Measurements from ENCODE around the gene DHRS4L2.
"Not testable (repeated sequence)": the region's sequence is repeated elsewhere in the genome, so short reads cannot be mapped to it uniquely, and the experiment has no call there.

DHRS4L2 gene

DNA sequence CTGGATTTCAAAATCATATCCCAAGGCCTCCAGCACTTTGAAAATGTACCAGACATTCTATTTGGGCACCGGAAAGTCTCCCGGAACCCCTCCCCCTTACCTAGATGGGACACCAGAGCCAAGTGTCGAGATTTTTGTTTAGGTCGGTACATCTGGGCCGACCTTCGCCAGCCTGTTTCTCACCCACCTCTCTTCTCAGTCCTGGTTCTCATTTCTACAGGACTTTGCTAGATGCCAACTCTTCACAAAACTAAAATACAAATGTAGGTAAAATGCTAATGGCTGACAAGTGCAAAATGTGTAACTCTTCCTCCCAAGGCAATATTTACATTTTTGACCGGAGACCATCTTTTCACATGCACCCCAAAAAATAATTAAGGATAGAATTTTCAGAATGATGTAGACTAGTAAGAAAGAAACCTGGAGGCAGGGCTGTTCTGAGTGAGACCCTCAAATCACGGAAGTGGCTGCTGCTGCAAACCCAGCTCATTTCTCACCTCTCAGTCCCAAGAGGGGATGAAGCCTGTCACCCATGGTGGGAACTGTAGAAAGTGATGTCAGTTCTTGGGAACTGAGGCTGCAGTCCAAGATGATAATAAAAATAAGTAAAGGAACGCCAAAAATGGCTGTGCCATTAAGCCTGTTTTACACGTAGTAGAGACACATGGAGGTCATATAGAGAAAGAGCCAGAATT is 48.4 kb downstream of the DHRS4L2 start:
- peak overlapping the region; percentile 72 for H3K27ac ChIP-seq
- TF ChIP-seq, protein P1, sequence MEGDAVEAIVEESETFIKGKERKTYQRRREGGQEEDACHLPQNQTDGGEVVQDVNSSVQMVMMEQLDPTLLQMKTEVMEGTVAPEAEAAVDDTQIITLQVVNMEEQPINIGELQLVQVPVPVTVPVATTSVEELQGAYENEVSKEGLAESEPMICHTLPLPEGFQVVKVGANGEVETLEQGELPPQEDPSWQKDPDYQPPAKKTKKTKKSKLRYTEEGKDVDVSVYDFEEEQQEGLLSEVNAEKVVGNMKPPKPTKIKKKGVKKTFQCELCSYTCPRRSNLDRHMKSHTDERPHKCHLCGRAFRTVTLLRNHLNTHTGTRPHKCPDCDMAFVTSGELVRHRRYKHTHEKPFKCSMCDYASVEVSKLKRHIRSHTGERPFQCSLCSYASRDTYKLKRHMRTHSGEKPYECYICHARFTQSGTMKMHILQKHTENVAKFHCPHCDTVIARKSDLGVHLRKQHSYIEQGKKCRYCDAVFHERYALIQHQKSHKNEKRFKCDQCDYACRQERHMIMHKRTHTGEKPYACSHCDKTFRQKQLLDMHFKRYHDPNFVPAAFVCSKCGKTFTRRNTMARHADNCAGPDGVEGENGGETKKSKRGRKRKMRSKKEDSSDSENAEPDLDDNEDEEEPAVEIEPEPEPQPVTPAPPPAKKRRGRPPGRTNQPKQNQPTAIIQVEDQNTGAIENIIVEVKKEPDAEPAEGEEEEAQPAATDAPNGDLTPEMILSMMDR (conservative IDR thresholded peaks at IDR 0.05) = peak; percentile 35

DNA sequence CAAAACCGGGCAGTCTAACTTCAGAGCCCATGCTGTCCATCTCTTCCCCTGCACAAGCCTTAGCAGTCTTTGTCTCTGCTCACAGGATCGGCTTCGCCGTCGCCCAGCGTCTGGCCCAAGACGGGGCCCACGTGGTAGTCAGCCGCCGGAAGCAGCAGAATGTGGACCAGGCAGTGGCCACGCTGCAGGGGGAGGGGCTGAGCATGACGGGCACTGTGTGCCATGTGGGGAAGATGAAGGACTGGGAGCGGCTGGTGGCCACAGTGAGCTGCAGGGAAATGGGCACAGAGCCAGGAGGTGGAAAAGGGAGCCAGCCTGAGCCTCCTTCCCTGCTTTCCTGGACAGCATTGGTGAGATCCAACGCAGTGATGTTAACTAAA is 48.9 kb downstream of the DHRS4L2 start:
- TF ChIP-seq ZFX (IDR thresholded peaks at IDR 0.05) = no peak
- TF ChIP-seq, protein P1 (conservative IDR thresholded peaks at IDR 0.05) = no peak
- no peak overlapping the region for H3K27ac ChIP-seq

DNA sequence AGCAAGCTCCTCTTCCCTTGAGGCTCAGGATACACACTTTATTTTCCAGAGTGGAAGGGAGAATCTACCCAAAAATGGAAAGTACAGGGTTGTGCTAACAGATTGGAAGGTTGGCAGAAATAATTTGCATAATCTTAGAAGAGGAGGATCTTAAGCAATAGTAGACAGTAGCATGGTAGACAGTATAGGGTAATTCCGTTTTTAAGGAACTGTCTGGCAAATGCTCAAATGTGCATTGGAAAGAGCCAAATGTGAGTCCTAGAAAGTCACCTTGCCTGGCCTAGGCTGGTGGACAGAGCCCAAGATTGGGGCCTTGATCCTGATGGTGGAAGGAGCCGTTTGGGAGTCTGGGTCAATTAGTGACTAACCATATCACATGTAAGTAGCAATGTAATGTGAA is 50.0 kb downstream of the DHRS4L2 start:
- TF ChIP-seq, protein P1 (conservative IDR thresholded peaks at IDR 0.05) = no peak
- TF ChIP-seq ZFX (IDR thresholded peaks at IDR 0.05) = no peak
- no peak overlapping the region for H3K27ac ChIP-seq

DNA sequence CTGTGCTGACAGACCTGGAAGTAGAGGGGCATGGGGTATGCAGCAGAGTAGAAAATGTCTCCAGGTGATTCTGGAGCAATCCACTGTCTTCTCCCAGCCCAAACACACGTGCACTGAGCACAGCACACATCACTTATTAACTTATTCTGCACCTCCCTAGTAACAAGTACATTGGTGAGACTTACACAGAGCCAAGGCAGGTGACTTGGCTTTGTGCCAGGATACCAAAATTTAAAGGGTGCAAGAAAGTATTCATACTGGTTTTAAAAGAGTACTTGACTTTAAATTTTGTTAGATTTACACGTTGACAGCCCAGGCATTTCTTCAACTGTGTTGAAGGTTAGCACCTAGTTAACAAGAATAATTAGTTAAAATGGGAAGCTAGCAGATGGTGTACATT is 52.0 kb downstream of the DHRS4L2 start:
- TF ChIP-seq ZFX (IDR thresholded peaks at IDR 0.05) = no peak
- TF ChIP-seq, protein P1 (conservative IDR thresholded peaks at IDR 0.05) = no peak
- H3K27ac ChIP-seq = no peak overlapping the region

DNA sequence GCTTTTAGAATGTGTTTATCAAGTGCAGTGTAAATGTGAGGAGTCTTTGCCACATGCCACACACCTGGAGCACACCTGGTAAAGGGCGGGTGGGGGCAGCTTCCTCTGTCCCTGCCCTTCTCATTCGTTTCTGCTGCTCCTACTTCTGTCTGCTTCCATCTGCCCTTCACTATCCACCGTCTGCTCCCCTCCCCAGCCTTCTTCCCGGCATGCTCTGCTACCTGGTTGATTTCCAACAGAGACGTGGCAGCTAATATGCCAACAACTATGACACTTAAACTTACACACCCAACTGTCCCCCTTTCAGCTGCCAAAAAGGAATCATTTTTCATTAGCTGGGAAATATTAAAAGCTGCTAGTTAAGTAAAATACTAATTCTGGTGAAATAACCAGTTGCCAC is 54.0 kb downstream of the DHRS4L2 start:
- TF ChIP-seq, protein P1 (conservative IDR thresholded peaks at IDR 0.05) = no peak
- no peak for TF ChIP-seq ZFX (IDR thresholded peaks at IDR 0.05)

DNA sequence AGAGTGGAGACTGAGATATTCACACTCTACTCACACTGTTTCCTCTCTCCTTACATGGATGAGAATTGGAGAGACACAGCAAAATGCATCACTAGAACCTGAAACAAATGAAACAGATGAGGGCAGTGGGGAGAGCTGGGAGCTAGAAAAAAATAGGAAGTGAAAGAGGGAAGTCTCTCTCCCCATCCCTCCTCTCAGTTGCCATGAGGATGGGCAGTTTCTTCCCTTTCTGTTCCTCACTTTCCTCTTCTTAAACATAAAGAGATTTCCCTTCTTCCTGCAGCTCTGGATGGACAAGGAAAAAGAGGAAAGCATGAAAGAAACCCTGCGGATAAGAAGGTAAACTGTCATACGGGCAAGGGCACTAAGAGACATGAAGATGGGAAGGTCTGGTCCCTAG is 60.3 kb downstream of the DHRS4L2 start:
- H3K27ac ChIP-seq = not testable (repeated sequence)

More for the DNA sequence above, 54.0 kb downstream of the DHRS4L2 start:
- H3K27ac ChIP-seq = no peak overlapping the region

DNA sequence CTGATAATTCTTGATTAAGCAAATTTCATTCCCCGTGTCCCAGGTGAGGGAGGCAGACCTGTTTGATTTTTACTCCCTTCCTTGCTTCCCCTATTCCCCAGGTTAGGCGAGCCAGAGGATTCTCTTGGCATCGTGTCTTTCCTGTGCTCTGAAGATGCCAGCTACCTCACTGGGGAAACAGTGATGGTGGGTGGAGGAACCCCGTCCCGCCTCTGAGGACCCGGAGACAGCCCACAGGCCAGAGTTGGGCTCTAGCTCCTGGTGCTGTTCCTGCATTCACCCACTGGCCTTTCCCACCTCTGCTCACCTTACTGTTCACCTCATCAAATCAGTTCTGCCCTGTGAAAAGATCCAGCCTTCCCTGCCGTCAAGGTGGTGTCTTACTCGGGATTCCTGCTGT is 62.0 kb downstream of the DHRS4L2 start:
- H3K27ac ChIP-seq = not testable (repeated sequence)

DNA sequence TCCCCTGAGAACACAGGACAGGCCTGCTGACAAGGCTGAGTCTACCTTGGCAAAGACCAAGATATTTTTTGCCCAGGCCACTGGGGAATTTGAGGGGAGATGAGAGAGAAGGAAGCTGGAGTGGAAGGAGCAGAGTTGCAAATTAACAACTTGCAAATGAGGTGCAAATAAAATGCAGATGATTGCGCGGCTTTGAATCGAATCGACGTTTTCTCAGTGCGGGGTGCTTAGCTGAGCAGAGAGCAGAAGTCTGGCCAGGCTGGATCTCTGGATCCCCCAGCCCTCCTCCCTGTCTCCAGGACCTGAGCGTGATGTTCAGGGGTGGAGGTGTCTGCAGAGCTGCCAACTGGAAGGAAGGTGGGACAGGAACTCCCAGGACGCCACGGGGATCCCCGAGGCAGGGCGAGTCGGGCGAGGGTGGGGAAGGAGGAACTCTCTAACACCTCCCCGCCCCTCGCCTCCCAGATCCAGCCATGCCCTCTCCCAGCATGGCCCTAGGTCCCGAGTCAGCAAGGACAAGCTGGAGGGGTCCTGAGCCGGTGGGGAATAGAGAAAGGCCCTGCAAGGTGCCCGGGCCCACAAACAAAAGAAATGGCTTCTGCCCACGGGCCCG is 62.6 kb downstream of the DHRS4L2 start:
- H3K27ac ChIP-seq = peak overlapping the region; percentile 60
- TF ChIP-seq, protein P1 (conservative IDR thresholded peaks at IDR 0.05) = no peak
- no peak for TF ChIP-seq ZFX (IDR thresholded peaks at IDR 0.05)
